ENCODE measurements around the gene RHOT2. TPM values are rescaled to one million over a fixed set of nuclear protein-coding genes. Genes with fewer than 3 reads are reported as not detected.

The RHOT2 gene
- total RNA-seq, 1 experiment from 2014 or later = 184 TPM

DNA sequence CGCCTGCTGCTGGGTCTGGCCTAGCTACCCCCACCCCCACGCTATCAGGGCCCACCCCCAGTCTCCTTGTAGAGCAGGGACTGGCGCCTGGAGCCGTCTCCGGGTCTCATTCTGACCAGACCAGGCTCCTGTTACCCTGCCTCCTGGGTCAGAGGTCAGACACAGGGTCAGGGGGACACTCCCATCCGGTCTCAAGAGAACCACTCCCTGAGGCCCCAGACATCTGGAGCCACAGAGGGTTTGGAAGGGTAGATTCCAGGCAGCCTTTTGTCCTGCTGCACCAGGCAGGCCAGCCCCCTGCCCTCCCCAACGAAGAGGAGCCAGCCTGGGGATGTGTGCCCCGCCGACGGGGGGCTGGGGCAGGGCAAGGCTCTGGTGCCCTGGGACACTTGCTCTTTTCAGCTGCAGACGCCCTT is 38.1 kb upstream of the RHOT2 start:
- CTCF ChIA-PET = no interaction called here
- peaks cover 4% of the 10 kb centered on the region for H3K36me3 ChIP-seq (ENCODE audit: insufficient read depth, low read length, poor library complexity, severe bottlenecking)
- H3K27ac ChIP-seq (ENCODE audit: low read depth, low read length, poor library complexity, severe bottlenecking) = no peak overlapping the region
- H3K4me3 ChIP-seq (ENCODE audit: low read depth, low read length, poor library complexity, severe bottlenecking) = no peak overlapping the region
- intact Hi-C loops (cut with micrococcal nuclease; ENCODE audit: unreplicated experiment) = no loop called here
- BruUV-seq (replicated peaks) = no TSS peak
- DNase-seq (ENCODE audit: low spot score) = no peak
- no peak for TF ChIP-seq EZH2 (IDR thresholded peaks at IDR 0.05; ENCODE audit: borderline replicate concordance, low read depth, low read length, poor library complexity, severe bottlenecking)
- TF ChIP-seq, protein P1, sequence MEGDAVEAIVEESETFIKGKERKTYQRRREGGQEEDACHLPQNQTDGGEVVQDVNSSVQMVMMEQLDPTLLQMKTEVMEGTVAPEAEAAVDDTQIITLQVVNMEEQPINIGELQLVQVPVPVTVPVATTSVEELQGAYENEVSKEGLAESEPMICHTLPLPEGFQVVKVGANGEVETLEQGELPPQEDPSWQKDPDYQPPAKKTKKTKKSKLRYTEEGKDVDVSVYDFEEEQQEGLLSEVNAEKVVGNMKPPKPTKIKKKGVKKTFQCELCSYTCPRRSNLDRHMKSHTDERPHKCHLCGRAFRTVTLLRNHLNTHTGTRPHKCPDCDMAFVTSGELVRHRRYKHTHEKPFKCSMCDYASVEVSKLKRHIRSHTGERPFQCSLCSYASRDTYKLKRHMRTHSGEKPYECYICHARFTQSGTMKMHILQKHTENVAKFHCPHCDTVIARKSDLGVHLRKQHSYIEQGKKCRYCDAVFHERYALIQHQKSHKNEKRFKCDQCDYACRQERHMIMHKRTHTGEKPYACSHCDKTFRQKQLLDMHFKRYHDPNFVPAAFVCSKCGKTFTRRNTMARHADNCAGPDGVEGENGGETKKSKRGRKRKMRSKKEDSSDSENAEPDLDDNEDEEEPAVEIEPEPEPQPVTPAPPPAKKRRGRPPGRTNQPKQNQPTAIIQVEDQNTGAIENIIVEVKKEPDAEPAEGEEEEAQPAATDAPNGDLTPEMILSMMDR (conservative IDR thresholded peaks at IDR 0.05; ENCODE audit: low read depth, low read length) = no peak
- POLR2A ChIA-PET (ENCODE audit: low non-redundant PET) = interaction anchor here (0.5 kb wide), 1 partner anchor 637 kb away, joined by 5 read pairs; no protein-coding TSS in a partner anchor
- no peaks in the 10 kb centered on the region for H3K9me3 ChIP-seq (ENCODE audit: low read depth, low read length, poor library complexity, severe bottlenecking)
- no peaks in the 10 kb centered on the region for H3K4me1 ChIP-seq (ENCODE audit: insufficient read depth, low read length, poor library complexity, severe bottlenecking)
- H3K27me3 ChIP-seq (replicated peaks; ENCODE audit: insufficient read depth, low read depth, low read length, poor library complexity) = no peaks in the 10 kb centered on the region

DNA sequence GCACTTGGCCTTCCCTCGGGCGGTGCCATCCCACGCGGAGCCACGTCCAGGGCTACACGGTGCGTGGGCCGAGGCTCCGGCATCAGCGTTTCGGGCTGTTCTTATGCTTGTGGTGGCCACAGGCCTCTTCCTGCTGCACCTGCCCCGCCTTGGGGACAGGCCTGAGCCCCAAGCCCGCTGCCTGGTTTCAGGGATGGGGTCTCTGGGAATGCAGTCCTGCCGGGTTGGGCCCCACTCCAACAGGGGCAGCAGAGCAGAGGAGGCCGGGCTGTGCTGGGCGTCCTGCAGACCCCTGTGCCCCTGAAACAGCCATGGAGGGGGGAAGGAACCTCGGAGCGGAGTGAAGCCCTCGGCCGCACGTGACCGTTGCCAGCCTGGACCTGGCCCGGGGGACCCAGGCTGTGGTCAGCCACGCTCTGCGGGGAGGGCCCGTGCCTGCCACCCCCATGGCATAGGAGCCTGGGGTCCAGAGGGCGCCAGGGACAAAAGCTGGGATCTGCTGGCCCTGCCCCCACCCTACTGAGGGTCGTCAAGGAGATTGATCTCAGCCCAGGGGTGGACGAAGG is 37.6 kb upstream of the RHOT2 start:
- TF ChIP-seq, protein P1 (conservative IDR thresholded peaks at IDR 0.05; ENCODE audit: low read depth, low read length) = no peak
- TF ChIP-seq EZH2 (IDR thresholded peaks at IDR 0.05; ENCODE audit: borderline replicate concordance, low read depth, low read length, poor library complexity, severe bottlenecking) = no peak

DNA sequence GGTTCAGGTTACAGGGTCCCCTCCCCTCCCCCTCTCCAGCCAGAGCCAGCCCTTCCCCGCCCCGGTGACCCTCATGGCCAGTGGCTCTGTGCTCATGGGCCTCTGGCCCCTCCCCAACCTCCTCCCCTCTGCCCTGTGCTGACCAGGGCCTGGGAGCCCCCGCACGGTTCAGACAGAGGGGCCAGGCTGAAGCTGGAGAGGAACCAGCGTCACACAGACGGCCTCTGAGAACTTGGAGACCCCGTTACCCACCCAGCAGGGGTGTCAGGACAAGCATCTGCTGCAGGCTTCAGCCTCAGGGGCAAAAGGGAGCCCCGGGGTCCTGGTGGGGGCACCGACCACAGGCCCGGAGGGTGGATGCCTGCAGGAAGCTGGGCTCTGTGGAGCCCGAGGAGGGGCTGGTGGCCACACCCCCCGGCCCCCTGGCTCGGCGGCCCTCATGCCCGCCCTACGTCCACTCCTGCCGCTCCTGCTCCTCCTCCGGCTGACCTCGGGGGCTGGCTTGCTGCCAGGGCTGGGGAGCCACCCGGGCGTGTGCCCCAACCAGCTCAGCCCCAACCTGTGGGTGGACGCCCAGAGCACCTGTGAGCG is 37.0 kb upstream of the RHOT2 start, which contains the start of gene WFIKKN1:
Gene WFIKKN1, plus strand, starts transcription at position 171 of the 591 bp plus-strand sequence. Its CDS starts 269 bp downstream, at position 440.
- ChIA-PET CTCF (no interaction called here), POLR2A (ENCODE audit: low non-redundant PET) (no interaction called here)
- no peak for DNase-seq (ENCODE audit: low spot score)
- Histone ChIP-seq H3K27ac (ENCODE audit: low read depth, low read length, poor library complexity, severe bottlenecking) (peak within 1 kb of the TSS; percentile 28), H3K27me3 (replicated peaks; ENCODE audit: insufficient read depth, low read depth, low read length, poor library complexity) (no peaks in the 10 kb centered on the region), H3K9me3 (ENCODE audit: low read depth, low read length, poor library complexity, severe bottlenecking) (no peaks in the 10 kb centered on the region), H3K36me3 (ENCODE audit: insufficient read depth, low read length, poor library complexity, severe bottlenecking) (peaks cover 4% of the 10 kb centered on the region), H3K4me1 (ENCODE audit: insufficient read depth, low read length, poor library complexity, severe bottlenecking) (no peaks in the 10 kb centered on the region), H3K4me3 (ENCODE audit: low read depth, low read length, poor library complexity, severe bottlenecking) (no peak within 1 kb of the TSS)
- BruUV-seq (replicated peaks) = no TSS peak
- TF ChIP-seq EZH2 (IDR thresholded peaks at IDR 0.05; ENCODE audit: borderline replicate concordance, low read depth, low read length, poor library complexity, severe bottlenecking) = no peak
- intact Hi-C loops (cut with micrococcal nuclease; ENCODE audit: unreplicated experiment) = no loop called here

More for the DNA sequence above, 37.6 kb upstream of the RHOT2 start:
- ChIA-PET POLR2A (ENCODE audit: low non-redundant PET) (no interaction called here), CTCF (no interaction called here)
- peaks cover 4% of the 10 kb centered on the region for H3K36me3 ChIP-seq (ENCODE audit: insufficient read depth, low read length, poor library complexity, severe bottlenecking)
- no peaks in the 10 kb centered on the region for H3K9me3 ChIP-seq (ENCODE audit: low read depth, low read length, poor library complexity, severe bottlenecking)
- H3K4me3 ChIP-seq (ENCODE audit: low read depth, low read length, poor library complexity, severe bottlenecking) = no peak overlapping the region
- BruUV-seq (replicated peaks) = no TSS peak
- no peaks in the 10 kb centered on the region for H3K4me1 ChIP-seq (ENCODE audit: insufficient read depth, low read length, poor library complexity, severe bottlenecking)
- intact Hi-C loops (cut with micrococcal nuclease; ENCODE audit: unreplicated experiment) = no loop called here
- DNase-seq (ENCODE audit: low spot score) = no peak
- H3K27me3 ChIP-seq (replicated peaks; ENCODE audit: insufficient read depth, low read depth, low read length, poor library complexity) = no peaks in the 10 kb centered on the region
- H3K27ac ChIP-seq (ENCODE audit: low read depth, low read length, poor library complexity, severe bottlenecking) = peak overlapping the region; percentile 28
